K562 (cell line): ENCODE measurements around the gene NOP58. TPM values are rescaled to one million over a fixed set of nuclear protein-coding genes. Genes with fewer than 3 reads are reported as not detected.
A peak's percentile ranks its signal among the peaks of the same experiment; 100 is the strongest.

ENCODE experiments used
- BHLHE40 ChIP-seq: IDR thresholded peaks from 2 replicates; pipeline ENCODE4 v1.6.1; 2011; ENCODE audit warnings: low read length, improper control_type of control experiment
- CBFA2T2 ChIP-seq: fragments of 450-650 bp; conservative IDR thresholded peaks from 2 replicates; pipeline ENCODE4 v1.6.1; 2017; ENCODE audit warnings: mild to moderate bottlenecking
- CTCFL ChIP-seq: IDR thresholded peaks from 2 replicates; pipeline ENCODE4 v1.6.1; 2011; ENCODE audit warnings: borderline replicate concordance, low read depth, mild to moderate bottlenecking, moderate library complexity, low read length; ENCODE audit not compliant: insufficient read depth, poor library complexity, severe bottlenecking
- EZH2 ChIP-seq: IDR thresholded peaks from 2 replicates; pipeline ENCODE4 v1.6.1; 2012; ENCODE audit warnings: low read depth, mild to moderate bottlenecking, inconsistent platforms, low read length, borderline replicate concordance
- GATAD2B ChIP-seq: fragments of 450-650 bp; IDR thresholded peaks from 2 replicates; pipeline ENCODE4 v1.6.1; 2017; ENCODE audit warnings: mild to moderate bottlenecking, borderline replicate concordance
- MXI1 ChIP-seq: IDR thresholded peaks from 2 replicates; pipeline ENCODE4 v1.6.1; 2011; ENCODE audit warnings: low read depth, mild to moderate bottlenecking, improper control_type of control experiment, low read length
- RBM34 ChIP-seq: fragments of 200-400 bp; formaldehyde crosslinking; IDR thresholded peaks from 2 replicates; pipeline ENCODE4 v1.6.1; 2018; ENCODE audit warnings: low read length, borderline replicate concordance; ENCODE audit not compliant: insufficient read depth
- RFX7 ChIP-seq: fragments of 250-450 bp; sonication (Bioruptor Pico); IDR thresholded peaks from 2 replicates; pipeline ENCODE4 v1.5.1; 2021; ENCODE audit warnings: mild to moderate bottlenecking
- ZBTB49 ChIP-seq: sonication (generic); formaldehyde crosslinking; IDR thresholded peaks from 2 replicates; pipeline ENCODE4 v1.8.0; 2022; ENCODE audit warnings: missing genetic modification reagents, mild to moderate bottlenecking, borderline replicate concordance
- ZNF174 ChIP-seq: fragments of 250-450 bp; sonication (Bioruptor Pico); IDR thresholded peaks from 2 replicates; pipeline ENCODE4 v1.4.0; 2020; ENCODE audit warnings: mild to moderate bottlenecking
- ZSCAN32 ChIP-seq: fragments of 450-650 bp; formaldehyde crosslinking; IDR thresholded peaks from 2 replicates; pipeline ENCODE4 v1.4.0; 2020; ENCODE audit warnings: mild to moderate bottlenecking, moderate library complexity
- polyA plus RNA-seq, 8 experiments: library from polyadenylated mRNA; depleted of rRNA in 4 of 8; stranded (reverse) in 5 of 8; unstranded in 3 of 8; fragments of >200 nt; fragmentation: Nextera tagmentation in 2 of 8; fragmentation: Illumina TruSeq in 1 of 8; extraction: Ambion mirVana in 2 of 8; extraction: Trizol in 1 of 8; gene quantifications; 2 replicates each; pipeline versions ENCODE4 v1.2.1 to v1.2.3, GENCODE V29; 2011 to 2014; ENCODE audit warnings: inconsistent platforms in 1 of 8, missing spikeins in 1 of 8
- total RNA-seq, 7 experiments: library from RNA; depleted of rRNA in 6 of 7; stranded (reverse); fragments of >200 nt in 6 of 7; fragmentation: Illumina TruSeq in 2 of 7; extraction: Trizol in 2 of 7; gene quantifications; 2 replicates each; pipeline versions ENCODE4 v1.2.1 to v1.2.3, GENCODE V29; 2011 to 2021; ENCODE audit warnings: low replicate concordance in 1 of 7
- TF ChIP-seq, protein P1 (sequence below): fragments of 450-650 bp; IDR thresholded peaks from 2 replicates; pipeline ENCODE4 v1.6.1; 2016; ENCODE audit warnings: low read depth, mild to moderate bottlenecking, moderate library complexity

NOP58 gene
- total and polyA plus RNA-seq, 9 of the 15 experiments (the other 6 are each of a cell fraction or from before 2014, with no cell fraction given), result 132 to 332 (median 208) TPM

DNA sequence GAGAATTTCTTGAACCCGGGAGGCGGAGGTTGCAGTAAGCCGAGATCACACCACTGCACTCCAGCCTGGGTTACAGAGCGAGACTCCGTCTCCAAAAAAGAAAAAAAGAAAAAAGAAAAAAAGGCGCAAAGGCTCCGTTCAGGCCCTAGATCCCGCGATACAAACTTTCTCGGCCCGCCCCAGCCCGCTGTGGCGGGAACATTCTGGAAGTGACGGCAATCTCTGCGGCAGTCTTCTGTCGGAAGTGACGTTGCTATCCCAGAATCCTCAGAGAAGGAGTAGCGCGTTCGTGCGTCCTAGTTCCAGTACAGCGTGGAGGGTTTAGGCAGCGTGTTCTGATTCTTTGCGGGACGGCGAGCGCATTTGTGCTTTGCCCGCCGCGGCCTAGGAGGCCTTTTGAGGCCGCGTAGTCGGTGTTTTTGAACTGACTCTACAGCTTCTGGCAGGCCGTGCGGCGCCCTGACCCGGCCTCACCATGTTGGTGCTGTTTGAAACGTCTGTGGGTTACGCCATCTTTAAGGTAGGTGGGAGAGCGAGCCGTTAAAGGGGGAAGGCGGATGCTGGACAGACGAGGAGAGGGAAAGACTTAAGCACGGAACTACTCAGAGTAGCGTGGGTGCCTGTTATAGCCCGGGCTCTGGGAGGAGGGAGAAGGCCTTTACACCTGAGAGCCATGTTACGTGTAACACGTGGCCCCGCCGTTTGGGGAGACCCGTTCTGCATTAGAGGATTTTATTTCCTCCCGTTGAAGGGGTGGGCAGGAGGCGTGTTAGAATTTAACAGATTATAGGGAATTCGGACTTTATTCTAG lies at the start of gene NOP58 (continued):
- no peak for TF ChIP-seq GATAD2B
- no peak for TF ChIP-seq CBFA2T2
- no peak for TF ChIP-seq RFX7 (CRISPR knock-in tag)
- no peak for TF ChIP-seq EZH2
- no peak for TF ChIP-seq BHLHE40
- TF ChIP-seq ZBTB49 (CRISPR knock-in tag), result no peak
- TF ChIP-seq ZSCAN32, result no peak
- TF ChIP-seq, protein P1, sequence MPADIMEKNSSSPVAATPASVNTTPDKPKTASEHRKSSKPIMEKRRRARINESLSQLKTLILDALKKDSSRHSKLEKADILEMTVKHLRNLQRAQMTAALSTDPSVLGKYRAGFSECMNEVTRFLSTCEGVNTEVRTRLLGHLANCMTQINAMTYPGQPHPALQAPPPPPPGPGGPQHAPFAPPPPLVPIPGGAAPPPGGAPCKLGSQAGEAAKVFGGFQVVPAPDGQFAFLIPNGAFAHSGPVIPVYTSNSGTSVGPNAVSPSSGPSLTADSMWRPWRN, result no peak
- TF ChIP-seq CTCFL, result no peak
- no peak for TF ChIP-seq ZNF174 (CRISPR knock-in tag)
- peak; percentile 50; the same call in 1 of the 2 replicates for TF ChIP-seq MXI1
- no peak for TF ChIP-seq RBM34
